HG02870 (cell line): ENCODE measurements around the gene SMPD2.

Experiments used
- ATAC-seq: cut with Tn5 transposase; IDR thresholded peaks from one replicate; pipeline ENCODE4 v1.9.1; 2021; ENCODE audit warnings: mild to moderate bottlenecking, moderate library complexity; ENCODE audit not compliant: unreplicated experiment

SMPD2 gene

DNA sequence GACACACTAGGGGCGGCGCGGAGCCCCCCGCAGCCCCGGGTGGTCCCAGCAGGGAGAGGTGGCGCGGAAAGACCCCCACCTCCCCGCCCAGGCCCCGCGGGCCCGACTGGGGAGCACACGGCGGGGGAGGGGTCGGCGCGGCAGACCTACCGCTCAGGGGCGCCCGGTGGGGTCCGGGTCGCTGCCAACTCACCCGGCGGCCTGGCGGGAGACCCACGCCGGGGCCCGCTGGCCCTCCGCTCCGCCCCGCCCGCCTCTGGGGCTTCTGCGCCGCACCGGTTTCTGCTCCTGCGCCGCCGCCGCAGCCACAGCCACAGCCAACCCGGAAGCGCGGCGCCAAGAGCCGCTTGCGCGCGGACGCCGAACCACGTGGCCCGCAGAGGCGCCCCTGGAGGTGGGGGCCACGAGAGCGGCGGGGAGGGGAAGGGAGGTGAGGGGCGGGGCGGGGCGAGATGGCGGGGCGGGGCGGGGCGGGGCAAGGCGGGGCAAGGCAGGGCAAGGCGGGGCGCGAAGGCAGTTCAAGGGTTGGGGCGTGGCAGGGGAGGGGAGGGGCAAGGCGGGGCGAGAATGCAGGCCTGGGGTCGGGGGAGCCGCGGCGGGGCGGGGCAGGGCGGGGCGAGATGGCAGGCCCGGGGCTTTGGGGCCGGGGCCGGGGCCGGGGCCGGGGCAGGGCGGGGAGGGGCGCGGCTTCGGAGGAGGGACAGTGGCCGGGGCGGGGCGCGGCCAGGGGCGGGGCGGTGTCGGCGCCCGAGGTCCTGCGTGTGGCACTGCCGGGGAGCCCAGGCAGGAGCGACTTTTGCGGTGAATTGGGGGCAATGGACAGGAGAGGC, 42.6 kb downstream of the SMPD2 start, which contains the start of gene ZBTB24:
Gene ZBTB24, minus strand, starts transcription at position 315 of the 830 bp plus-strand sequence. CDS start 1,193 bp downstream, outside the sequence.
- peak; percentile 81 for ATAC-seq

DNA sequence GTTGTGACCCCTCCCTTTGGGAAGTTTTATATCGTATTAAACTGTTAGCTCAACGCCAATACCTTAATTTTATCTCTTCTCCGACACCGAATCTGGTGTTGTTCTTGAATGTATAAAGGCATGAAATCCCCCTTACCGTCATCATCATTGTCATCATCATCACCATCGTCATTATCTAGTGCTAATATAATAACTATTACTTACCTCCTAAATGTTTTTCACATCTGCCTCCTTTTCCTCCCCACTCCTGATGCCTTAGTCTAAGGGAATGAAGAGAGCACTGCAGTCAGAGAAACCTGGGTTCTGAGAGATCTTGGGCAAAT, 43.2 kb downstream of the SMPD2 start:
- ATAC-seq: no peak

DNA sequence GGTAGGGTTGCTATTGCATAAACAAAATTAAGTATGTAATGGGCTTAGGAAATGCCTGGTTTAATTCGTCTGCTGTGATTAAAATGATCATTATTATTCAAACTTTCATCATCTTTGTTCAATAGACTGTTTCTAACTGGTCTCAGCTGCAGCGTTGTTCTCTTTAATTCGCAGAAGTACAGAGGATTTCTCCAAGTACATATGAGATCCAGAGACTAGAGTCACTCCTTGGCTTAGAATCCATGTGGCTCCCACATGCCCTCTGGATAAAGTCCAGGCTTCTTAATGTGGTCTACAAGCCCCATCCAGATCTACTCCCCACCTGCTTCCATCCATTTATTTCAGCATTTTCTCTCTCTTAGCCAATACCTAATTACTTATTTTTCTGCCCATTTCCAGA, 43.6 kb downstream of the SMPD2 start:
- ATAC-seq: no peak

DNA sequence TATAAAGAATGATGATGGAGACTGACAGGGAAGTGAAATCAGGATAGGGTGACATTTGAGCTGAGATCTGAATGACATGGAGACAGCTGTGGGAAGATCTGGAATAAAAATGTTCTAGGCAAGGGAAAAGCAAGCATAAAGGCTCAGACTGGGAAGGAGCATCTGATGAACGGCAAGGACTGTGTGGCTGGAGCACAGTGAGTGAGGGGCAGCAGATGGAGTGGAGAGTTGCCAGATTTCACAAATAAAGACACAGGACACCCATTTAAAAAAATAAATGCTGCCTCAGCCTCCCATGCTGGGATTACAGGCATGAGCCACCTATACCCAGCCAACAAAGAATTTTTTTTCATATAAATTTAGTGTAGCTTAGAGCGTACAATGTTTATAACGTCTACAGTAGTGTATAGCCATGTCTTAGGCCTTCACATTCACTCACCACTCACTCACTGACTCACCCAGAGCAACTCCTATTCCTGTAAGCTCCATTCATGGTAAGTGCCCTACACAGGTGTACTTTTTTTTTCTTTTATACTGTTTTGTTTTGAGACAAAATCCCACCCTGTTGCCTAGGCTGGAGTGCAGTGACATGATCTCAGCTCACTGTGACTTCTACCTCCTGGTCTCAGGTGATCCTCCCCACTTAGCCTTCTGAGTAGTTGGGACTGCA, 44.9 kb downstream of the SMPD2 start:
- no peak for ATAC-seq

DNA sequence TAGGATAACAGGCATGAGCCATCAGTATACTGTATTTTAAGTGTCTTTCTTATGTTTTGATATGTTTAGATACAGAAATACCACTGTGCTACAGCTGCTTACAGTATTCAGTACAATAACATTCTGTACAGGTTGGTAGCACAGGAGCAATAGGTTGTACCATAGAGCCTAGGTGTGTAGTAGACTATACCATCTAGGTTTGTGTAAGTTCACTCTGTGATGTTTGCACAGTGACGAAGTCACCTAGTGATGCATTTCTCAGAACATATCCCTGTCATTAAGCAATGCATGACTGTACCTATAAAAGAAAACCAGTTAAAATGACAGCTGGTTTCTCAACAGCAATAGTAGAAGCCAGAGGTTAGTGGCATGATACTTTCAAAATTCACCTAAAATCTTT, 45.5 kb downstream of the SMPD2 start:
- ATAC-seq: no peak

DNA sequence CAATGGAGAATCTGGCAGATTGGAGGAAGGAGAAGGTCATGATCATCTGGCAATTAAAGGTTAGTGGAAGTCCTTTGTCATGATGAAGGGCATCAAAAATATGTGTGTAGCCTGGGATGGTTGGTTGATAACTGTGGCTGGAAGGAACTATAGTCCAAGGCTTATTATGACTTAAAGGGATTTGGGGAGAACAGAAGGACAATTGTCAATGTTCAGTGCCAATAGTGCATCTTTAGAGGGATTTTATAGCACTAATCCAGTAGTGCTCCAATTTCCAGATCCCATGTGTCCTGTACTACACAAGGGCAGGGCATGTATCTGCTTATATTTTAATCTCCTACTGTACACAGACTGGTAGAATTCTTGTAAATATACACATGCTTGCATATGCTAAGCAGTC, 47.5 kb downstream of the SMPD2 start:
- no peak for ATAC-seq

DNA sequence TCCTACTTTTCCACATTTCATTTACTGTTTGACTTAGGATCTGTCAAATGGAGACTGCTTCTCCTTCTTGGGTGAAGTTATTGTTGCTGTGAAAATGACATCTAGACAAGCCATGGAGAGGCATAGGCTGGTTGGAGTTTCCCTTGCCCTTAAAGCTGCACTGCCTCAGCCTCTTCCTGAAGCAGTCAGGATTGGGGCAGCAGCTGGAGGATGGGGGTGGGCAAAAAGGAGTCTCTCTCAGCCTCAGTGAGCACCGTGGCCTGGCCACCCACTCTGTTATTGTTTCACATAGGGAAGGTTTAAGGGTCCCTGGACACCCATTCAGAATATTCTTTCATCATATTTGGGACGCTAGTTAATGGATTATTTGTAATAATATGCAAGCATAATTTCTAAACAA, 50.2 kb downstream of the SMPD2 start:
- no peak for ATAC-seq

DNA sequence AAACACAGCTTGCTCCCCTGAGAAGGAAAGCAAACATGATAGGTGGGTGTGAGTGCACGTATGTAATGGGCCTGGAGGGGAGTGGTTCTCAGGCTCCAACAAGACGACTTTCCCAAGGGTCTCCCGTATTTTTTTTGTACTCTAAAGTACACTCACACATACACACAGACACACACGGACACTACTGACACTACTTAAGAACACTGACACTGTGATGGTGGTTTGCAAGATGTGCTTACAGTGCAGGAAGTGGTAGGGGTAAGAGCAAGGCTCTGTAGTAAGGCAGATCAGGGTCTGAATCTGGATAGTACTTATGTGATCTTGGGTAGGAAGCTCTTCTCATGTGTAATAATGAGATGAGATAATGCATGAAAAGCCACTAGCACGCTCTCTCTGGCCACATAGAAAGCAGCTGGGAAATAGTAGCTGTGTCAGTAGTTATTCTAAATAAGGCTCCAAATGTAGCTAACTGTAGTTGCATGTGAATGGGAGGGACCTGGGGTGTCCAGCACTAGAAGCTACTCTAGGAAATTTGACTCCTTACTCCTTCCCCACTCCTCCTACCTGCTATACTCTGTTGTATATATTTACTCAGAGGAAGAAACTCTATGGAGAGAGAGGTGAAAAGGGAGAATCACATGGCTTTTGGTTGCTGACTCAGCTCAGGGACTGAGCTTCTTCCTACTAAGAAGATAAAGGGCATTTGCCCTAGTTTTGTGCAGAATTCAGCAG, 50.8 kb downstream of the SMPD2 start:
- ATAC-seq: peak; percentile 62
